GM19324 (cell line): ENCODE data around the gene OR51M1.
"Not testable (repeated sequence)": the region's sequence is repeated elsewhere in the genome, so short reads cannot be mapped to it uniquely, and the experiment has no call there.

Experiments
- ATAC-seq: cut with Tn5 transposase; IDR thresholded peaks from one replicate; pipeline ENCODE4 v1.9.1; 2021; ENCODE audit warnings: mild to moderate bottlenecking, moderate library complexity; ENCODE audit not compliant: unreplicated experiment, low FRiP score

Gene OR51M1

GRCh38 chr11:5383576-5383975 is at the start of gene OR51M1:
TSS of gene OR51M1 (plus strand) at chr11:5383812. CDS start at chr11:5389399, 5,587 bp downstream.
- ATAC-seq, result no peak

- ATAC-seq, result no peak
These were observed 48.4 kb upstream of the OR51M1 start for GRCh38 chr11:5335170-5335569.

GRCh38 chr11:5336331-5336730 is 47.3 kb upstream of the OR51M1 start:
- no peak for ATAC-seq

GRCh38 chr11:5337253-5337652 is 46.4 kb upstream of the OR51M1 start:
- not testable (repeated sequence) for ATAC-seq

- peak; percentile 64 for ATAC-seq
These were observed 43.8 kb upstream of the OR51M1 start for GRCh38 chr11:5339771-5340322.

GRCh38 chr11:5343474-5344335 is 39.9 kb upstream of the OR51M1 start, which contains the start of gene OR51B5:
TSS of gene OR51B5 (minus strand) at chr11:5343524. CDS start at chr11:5343524, 0 bp downstream.
- ATAC-seq, result no peak

GRCh38 chr11:5345831-5346230 is 37.8 kb upstream of the OR51M1 start:
- no peak for ATAC-seq

GRCh38 chr11:5348551-5349194 is 34.9 kb upstream of the OR51M1 start:
- no peak for ATAC-seq

- ATAC-seq, result no peak
These were observed 34.1 kb upstream of the OR51M1 start for GRCh38 chr11:5349550-5349949.

- ATAC-seq, result no peak
These were observed 32.4 kb upstream of the OR51M1 start, which contains the start of gene OR51B6 for GRCh38 chr11:5351208-5351607. TSS of gene OR51B6 (plus strand) at chr11:5351508. CDS start at chr11:5351508, 0 bp downstream.

- ATAC-seq, result not testable (repeated sequence)
These were observed 27.6 kb upstream of the OR51M1 start for GRCh38 chr11:5356031-5356430.

- ATAC-seq, result no peak
These were observed 21.5 kb upstream of the OR51M1 start for GRCh38 chr11:5362017-5362625.

GRCh38 chr11:5363679-5364078 is 19.9 kb upstream of the OR51M1 start:
- ATAC-seq, result no peak

GRCh38 chr11:5364214-5364613 is 19.4 kb upstream of the OR51M1 start:
- no peak for ATAC-seq

GRCh38 chr11:5366365-5366764 is 17.2 kb upstream of the OR51M1 start:
- ATAC-seq, result not testable (repeated sequence)

- ATAC-seq, result no peak
These were observed 16.8 kb upstream of the OR51M1 start for GRCh38 chr11:5366856-5367255.

GRCh38 chr11:5367448-5368074 is 16.1 kb upstream of the OR51M1 start:
- ATAC-seq, result no peak

- ATAC-seq, result peak; percentile 52
These were observed 15.0 kb upstream of the OR51M1 start for GRCh38 chr11:5368502-5369043.

- no peak for ATAC-seq
These were observed 13.8 kb upstream of the OR51M1 start for GRCh38 chr11:5369789-5370188.

GRCh38 chr11:5380740-5381342 is 2.8 kb upstream of the OR51M1 start:
- peak; percentile 86 for ATAC-seq
